Epithelial cell of proximal tubule (primary cell): ENCODE results near the gene SLC9A9. TPM values are rescaled to one million over a fixed set of nuclear protein-coding genes. Genes with fewer than 3 reads are reported as not detected.

Source experiments
- DNase-seq: peaks from one replicate; pipeline ENCODE4 v3.0.0-alpha.2; 2011; ENCODE audit warnings: low read depth
- H3K4me3 ChIP-seq: 2 replicates; pipeline ENCODE4 v1.5.1; 2011; ENCODE audit warnings: low read depth, mild to moderate bottlenecking, low read length
- CTCF ChIP-seq: conservative IDR thresholded peaks from 2 replicates; pipeline ENCODE4 v1.5.1; 2012; ENCODE audit warnings: low read depth, mild to moderate bottlenecking, low read length
- total RNA-seq: library from RNA; depleted of rRNA; stranded (reverse); fragments of >200 nt; gene quantifications from 2 replicates; pipeline ENCODE4 v1.2.3, GENCODE V29; 2015

SLC9A9 gene
- total RNA-seq, 1 donor from 2014 or later, result 0.17 TPM

DNA sequence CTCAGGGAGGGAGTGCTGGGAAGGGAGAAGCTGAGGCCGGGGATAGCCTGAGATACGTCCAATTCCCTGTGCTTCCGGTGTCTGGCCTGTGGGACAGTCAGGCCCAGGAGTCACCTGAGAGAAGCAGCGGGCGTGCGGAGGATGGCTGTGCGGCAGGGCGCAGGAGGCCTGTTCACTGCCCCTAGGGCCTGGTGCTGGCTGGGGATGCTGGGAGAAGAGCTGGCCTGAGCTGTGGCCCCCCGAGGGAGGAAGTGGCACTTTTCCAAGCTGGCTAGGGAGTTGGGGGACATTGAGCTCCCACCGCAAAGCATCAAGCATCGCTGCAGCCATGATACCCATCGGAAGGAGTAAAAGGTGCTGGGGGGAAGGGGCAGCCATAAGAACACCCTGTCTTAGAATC, 619.9 kb downstream of the SLC9A9 start:
- no peak for DNase-seq
- no peak for TF ChIP-seq CTCF
- H3K4me3 ChIP-seq, result no peak overlapping the region

DNA sequence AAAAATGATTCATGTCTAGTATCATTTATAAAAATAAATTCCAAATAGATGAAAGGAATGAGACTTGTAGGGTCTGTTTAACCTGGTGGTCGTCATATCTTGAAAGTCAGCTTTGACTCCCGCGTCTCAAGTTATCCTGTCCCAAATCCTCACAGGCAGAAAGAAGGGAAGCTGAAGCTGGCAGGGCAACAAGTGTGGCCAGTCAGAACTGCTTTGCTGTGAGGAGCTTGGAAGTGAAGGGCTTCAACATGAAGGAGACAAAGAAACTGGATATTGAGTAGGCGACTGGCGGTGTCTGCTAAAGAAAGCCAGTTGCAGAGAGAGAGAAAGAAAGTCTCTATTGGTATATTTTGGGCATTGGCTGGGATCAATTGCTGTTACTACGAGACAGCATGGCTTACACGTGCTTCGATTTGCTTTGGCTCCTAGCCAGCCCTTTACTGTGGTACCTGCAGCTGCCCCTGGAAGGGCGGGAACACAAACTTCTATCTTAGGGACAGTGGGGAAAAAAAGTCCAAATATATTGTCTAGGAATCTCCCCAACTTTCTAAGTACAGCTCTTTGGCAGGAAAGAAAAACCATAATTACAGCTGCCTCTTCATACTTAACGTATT, 621.5 kb downstream of the SLC9A9 start:
- TF ChIP-seq CTCF, result no peak
- no peak overlapping the region for H3K4me3 ChIP-seq
- no peak for DNase-seq

DNA sequence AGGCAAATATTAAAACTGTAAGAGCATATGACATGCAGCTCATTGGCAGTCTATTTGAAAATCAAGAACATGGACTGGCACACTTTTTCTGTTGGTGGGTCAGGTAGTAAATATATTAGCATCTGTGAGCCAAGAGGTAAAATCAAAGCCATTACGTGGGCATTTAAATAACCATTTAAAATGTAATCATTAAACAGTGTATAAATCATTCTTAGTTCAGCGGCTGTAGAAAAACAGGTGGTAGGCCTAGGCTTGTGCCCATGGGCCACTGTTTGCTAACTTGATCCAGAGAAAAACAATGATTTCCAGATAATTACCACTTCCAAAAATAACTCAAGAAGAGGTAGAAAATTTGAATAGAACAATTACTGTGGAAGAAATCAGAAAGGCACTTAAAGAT, 623.6 kb downstream of the SLC9A9 start:
- no peak overlapping the region for H3K4me3 ChIP-seq
- DNase-seq, result no peak
- no peak for TF ChIP-seq CTCF

DNA sequence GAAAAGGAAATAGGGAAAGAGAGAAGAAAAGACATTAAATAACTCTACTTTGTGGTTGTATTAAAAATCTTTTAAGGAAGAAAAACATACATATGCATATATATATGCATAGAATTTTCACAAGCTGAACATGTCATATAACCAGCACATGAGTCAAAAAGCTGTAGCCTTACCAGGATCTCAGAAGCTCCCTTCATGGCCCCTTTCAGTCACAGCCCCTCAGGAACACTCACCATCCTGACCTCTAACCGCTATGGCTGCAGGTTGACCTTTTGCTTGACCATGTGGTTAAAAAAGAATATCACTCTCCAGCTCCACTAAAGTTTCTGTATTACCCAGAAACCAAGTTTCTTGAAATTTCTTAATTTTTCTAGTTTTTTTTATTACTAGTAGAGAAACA, 625.3 kb downstream of the SLC9A9 start:
- TF ChIP-seq CTCF, result no peak
- H3K4me3 ChIP-seq, result no peak overlapping the region
- DNase-seq, result no peak

DNA sequence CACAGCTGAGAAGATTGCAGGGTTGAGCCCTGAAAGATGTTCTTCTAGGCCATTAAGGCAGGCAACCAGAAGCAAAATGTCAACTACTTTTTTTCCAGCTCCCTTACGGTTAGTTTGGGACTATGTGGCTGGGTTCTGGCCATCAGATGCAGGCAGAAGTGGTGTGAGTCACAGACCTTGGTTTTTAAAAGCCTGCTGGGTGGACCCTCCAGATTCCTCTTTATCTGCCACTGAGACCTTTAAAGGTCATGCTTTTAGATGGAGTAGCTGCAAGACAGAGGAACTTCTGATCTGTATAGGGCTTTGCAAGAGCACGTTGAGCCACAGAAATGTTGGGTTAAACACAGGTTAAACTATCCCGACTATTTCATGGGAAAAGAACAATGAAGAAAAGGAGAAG, 625.8 kb downstream of the SLC9A9 start:
- no peak for DNase-seq
- H3K4me3 ChIP-seq, result no peak overlapping the region
- TF ChIP-seq CTCF, result no peak

DNA sequence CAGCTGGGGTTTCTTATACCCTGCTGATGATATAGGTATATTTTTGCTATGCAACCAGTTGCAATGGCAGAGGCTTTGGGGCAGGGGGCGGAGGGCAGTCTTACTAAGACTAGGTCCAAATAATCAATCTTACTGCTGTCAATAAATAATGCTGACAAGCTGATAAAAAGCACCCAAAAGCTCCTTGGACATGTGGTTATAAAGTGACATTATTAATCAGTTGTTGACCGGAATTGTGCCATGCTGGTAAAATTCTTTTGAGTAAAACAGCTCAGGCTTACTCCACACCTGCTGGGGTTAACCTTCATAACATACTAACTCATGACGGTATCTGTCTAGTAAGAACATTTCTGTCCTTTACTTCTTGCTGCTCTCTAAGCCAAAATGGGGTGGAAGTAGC, 626.8 kb downstream of the SLC9A9 start:
- H3K4me3 ChIP-seq, result no peak overlapping the region
- no peak for DNase-seq
- no peak for TF ChIP-seq CTCF

GRCh38 chr3:143220741-143221140, 627.5 kb downstream of the SLC9A9 start:
- no peak for TF ChIP-seq CTCF
- DNase-seq, result no peak
- no peak overlapping the region for H3K4me3 ChIP-seq
